ENCODE data around the gene CABP2.

DNA sequence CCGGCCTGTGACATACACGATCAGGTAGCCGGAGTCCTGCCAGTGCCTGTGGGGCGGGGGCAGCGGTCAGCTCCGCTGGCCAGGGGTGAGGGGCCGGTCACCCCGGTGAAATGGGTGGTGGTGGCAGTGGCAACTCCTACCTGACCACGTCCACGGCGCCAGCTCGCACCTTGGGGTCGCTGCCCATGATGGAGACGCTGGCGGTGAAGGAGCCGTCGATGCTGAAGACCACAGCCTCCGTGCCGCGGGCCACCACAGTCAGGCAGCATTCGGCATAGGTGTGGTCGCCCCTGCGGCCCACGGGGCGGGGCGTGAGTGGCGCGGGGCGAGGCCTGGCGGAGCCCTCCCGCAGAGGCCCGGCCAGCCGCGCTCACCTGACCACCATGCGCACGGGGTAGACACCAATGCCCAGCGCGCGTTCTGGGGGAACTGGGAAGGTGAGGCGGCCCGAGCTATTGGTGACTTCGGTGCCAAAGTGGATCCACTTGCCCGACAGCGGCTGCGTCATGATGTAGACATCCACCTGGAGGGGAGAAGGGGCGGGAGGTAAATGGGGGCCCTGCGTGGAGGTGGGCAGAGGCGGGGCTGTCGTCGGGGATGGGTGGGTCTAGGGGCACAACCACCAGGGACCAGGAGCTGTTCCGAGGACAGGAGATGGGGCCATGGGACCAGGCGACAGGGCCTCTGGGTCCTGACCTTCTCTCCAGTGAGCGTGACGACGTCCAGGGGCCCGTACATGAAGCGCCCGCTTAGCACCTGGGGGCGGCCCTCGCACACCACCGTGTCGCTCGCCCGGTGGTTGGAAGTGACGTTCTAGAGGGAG lies 29.5 kb downstream of the CABP2 start:
- TF ChIP-seq, protein P1, sequence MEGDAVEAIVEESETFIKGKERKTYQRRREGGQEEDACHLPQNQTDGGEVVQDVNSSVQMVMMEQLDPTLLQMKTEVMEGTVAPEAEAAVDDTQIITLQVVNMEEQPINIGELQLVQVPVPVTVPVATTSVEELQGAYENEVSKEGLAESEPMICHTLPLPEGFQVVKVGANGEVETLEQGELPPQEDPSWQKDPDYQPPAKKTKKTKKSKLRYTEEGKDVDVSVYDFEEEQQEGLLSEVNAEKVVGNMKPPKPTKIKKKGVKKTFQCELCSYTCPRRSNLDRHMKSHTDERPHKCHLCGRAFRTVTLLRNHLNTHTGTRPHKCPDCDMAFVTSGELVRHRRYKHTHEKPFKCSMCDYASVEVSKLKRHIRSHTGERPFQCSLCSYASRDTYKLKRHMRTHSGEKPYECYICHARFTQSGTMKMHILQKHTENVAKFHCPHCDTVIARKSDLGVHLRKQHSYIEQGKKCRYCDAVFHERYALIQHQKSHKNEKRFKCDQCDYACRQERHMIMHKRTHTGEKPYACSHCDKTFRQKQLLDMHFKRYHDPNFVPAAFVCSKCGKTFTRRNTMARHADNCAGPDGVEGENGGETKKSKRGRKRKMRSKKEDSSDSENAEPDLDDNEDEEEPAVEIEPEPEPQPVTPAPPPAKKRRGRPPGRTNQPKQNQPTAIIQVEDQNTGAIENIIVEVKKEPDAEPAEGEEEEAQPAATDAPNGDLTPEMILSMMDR (IDR thresholded peaks at IDR 0.05), result no peak
- TF ChIP-seq POLR2A (IDR thresholded peaks at IDR 0.05), result no peak
- TF ChIP-seq EP300 (IDR thresholded peaks at IDR 0.05; ENCODE audit: low read depth), result no peak
- TF ChIP-seq POLR2AphosphoS5 (IDR thresholded peaks at IDR 0.05), result no peak

All from transverse colon (tissue), 4 donors.